ENCODE measurements around the gene RASSF1.

RASSF1 gene

DNA sequence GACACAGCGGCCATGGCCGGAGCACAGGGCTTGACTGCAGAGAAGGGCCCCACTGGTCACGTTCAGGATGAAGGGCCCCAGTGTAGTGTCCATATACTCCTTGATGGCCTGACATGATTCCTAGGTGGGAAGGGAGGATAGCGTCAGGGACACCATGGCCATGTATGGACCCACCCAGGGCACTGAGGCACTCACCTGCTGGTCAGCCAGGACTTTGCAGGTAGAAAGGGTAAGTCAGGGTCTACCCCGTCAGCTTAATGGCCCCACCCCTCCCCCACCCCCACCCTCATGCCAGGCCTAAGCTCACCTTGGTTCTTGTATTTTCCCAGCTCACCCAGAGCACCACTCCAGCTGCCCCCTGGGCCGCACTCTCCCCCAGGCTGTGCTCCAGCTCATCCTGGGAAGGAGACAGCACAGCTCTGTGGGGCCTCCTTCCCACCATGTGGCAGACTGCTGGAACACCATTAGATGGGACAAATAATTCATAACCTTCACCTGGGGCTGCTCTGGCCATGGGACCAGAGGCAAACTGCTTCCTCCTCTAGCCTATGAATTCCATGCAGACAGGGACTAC is 39.9 kb downstream of the RASSF1 start:
- Histone ChIP-seq H3K4me3 (ENCODE audit: low read length, poor library complexity, severe bottlenecking) (peak overlapping the region; percentile 78), H3K9me2 (replicated peaks; ENCODE audit: low read depth, low read length) (no peaks in the 10 kb centered on the region), H3K4me1 (ENCODE audit: insufficient read depth, low read length, poor library complexity, severe bottlenecking) (peaks cover 17% of the 10 kb centered on the region), H3K4me2 (ENCODE audit: low read depth, low read length, poor library complexity, severe bottlenecking) (peak overlapping the region; percentile 92), H3K9ac (ENCODE audit: low read depth, low read length, poor library complexity, severe bottlenecking) (peak overlapping the region; percentile 82), H3K79me2 (ENCODE audit: insufficient read depth, low read length) (peaks cover 19% of the 10 kb centered on the region; the same call in 1 of the 2 replicates), H2AFZ (ENCODE audit: low read length) (no peak overlapping the region), H3K9me3 (ENCODE audit: insufficient read depth, low read depth, low read length) (no peaks in the 10 kb centered on the region), H3K36me3 (ENCODE audit: insufficient read depth, low read length) (no peaks in the 10 kb centered on the region), H3K27me3 (ENCODE audit: insufficient read depth, low read length, poor library complexity, severe bottlenecking) (no peaks in the 10 kb centered on the region), H3F3A (ENCODE audit: low read depth) (no peaks in the 10 kb centered on the region), H4K20me1 (ENCODE audit: insufficient read depth, low read length, poor library complexity, severe bottlenecking) (peaks cover 3% of the 10 kb centered on the region)
- no peak for TF ChIP-seq EZH2phosphoT487 (IDR thresholded peaks at IDR 0.05; ENCODE audit: borderline replicate concordance)
- TF ChIP-seq, protein P1, sequence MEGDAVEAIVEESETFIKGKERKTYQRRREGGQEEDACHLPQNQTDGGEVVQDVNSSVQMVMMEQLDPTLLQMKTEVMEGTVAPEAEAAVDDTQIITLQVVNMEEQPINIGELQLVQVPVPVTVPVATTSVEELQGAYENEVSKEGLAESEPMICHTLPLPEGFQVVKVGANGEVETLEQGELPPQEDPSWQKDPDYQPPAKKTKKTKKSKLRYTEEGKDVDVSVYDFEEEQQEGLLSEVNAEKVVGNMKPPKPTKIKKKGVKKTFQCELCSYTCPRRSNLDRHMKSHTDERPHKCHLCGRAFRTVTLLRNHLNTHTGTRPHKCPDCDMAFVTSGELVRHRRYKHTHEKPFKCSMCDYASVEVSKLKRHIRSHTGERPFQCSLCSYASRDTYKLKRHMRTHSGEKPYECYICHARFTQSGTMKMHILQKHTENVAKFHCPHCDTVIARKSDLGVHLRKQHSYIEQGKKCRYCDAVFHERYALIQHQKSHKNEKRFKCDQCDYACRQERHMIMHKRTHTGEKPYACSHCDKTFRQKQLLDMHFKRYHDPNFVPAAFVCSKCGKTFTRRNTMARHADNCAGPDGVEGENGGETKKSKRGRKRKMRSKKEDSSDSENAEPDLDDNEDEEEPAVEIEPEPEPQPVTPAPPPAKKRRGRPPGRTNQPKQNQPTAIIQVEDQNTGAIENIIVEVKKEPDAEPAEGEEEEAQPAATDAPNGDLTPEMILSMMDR (conservative IDR thresholded peaks at IDR 0.05; ENCODE audit: low read length) = no peak

DNA sequence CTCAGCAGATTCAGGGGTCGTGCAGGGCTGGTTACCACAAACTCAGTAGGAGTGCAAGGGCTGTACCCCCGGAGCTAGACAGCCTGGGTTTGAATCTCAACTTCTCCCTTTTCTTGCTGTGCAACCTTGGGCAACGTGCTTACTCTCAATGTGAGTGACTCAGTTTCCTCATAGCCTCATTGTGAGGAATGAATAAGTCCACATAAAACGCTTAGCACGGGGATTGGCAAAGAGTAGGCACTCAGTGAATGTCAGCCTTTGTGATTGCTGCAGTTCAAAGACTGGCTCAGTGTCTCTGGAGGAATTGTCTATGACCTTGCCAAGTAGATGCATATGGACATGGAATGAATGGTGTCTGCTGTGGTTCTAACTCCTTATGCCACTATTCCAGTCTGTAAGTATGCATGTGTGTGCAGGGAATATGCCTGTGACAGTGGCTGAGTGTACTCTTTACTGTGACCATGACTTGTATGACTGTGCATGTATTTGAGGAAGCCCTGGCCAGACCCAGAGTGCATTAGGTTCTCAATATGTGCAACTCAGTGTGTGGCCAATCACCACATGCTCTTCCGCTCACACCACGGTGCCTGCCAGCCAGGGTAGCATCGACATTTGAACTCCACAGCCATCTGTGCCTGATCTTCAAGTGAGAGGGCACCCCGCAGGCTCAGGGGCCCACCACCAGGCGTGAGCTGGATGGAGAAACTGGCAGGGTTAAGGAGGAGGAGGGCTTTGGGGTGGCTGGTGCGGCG is 40.5 kb downstream of the RASSF1 start:
- TF ChIP-seq, protein P1 (conservative IDR thresholded peaks at IDR 0.05; ENCODE audit: low read length) = no peak
- TF ChIP-seq EZH2phosphoT487 (IDR thresholded peaks at IDR 0.05; ENCODE audit: borderline replicate concordance) = no peak
- H3K9ac ChIP-seq (ENCODE audit: low read depth, low read length, poor library complexity, severe bottlenecking) = peak overlapping the region; percentile 82
- H3K9me2 ChIP-seq (replicated peaks; ENCODE audit: low read depth, low read length) = no peaks in the 10 kb centered on the region
- peaks cover 17% of the 10 kb centered on the region for H3K4me1 ChIP-seq (ENCODE audit: insufficient read depth, low read length, poor library complexity, severe bottlenecking)
- H3K4me3 ChIP-seq (ENCODE audit: low read length, poor library complexity, severe bottlenecking) = peak overlapping the region; percentile 78
- H3K4me2 ChIP-seq (ENCODE audit: low read depth, low read length, poor library complexity, severe bottlenecking) = peak overlapping the region; percentile 92
- no peaks in the 10 kb centered on the region for H3K36me3 ChIP-seq (ENCODE audit: insufficient read depth, low read length)
- peaks cover 19% of the 10 kb centered on the region; the same call in 1 of the 2 replicates for H3K79me2 ChIP-seq (ENCODE audit: insufficient read depth, low read length)
- no peaks in the 10 kb centered on the region for H3F3A ChIP-seq (ENCODE audit: low read depth)
- peaks cover 3% of the 10 kb centered on the region for H4K20me1 ChIP-seq (ENCODE audit: insufficient read depth, low read length, poor library complexity, severe bottlenecking)
- peak overlapping the region; percentile 92 for H2AFZ ChIP-seq (ENCODE audit: low read length)
- no peaks in the 10 kb centered on the region for H3K27me3 ChIP-seq (ENCODE audit: insufficient read depth, low read length, poor library complexity, severe bottlenecking)
- H3K9me3 ChIP-seq (ENCODE audit: insufficient read depth, low read depth, low read length) = no peaks in the 10 kb centered on the region

DNA sequence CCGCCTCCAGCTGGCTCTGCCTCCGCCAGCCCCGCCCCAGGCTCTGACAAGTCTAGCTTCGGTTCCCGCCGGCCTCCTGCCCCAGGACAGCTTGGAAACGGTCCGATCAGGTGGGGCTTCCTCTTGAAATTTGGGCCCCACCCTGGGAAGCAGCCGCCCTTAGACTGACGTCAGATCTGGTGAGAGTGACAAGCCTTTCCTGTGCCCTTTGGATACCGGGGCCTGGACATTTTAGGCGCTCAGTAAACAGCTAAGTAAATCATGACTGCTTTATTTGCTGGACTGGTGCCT is 41.1 kb downstream of the RASSF1 start:
- no peaks in the 10 kb centered on the region for H3K9me3 ChIP-seq (ENCODE audit: insufficient read depth, low read depth, low read length)
- no peak for TF ChIP-seq EZH2phosphoT487 (IDR thresholded peaks at IDR 0.05; ENCODE audit: borderline replicate concordance)
- TF ChIP-seq, protein P1 (conservative IDR thresholded peaks at IDR 0.05; ENCODE audit: low read length) = no peak
- peak overlapping the region; percentile 92 for H2AFZ ChIP-seq (ENCODE audit: low read length)

More for the DNA sequence above, 41.1 kb downstream of the RASSF1 start:
- Histone ChIP-seq H3K9ac (ENCODE audit: low read depth, low read length, poor library complexity, severe bottlenecking) (peak overlapping the region; percentile 82), H3K27me3 (ENCODE audit: insufficient read depth, low read length, poor library complexity, severe bottlenecking) (no peaks in the 10 kb centered on the region), H3K9me2 (replicated peaks; ENCODE audit: low read depth, low read length) (no peaks in the 10 kb centered on the region), H3K4me3 (ENCODE audit: low read length, poor library complexity, severe bottlenecking) (peak overlapping the region; percentile 78), H3F3A (ENCODE audit: low read depth) (no peaks in the 10 kb centered on the region), H4K20me1 (ENCODE audit: insufficient read depth, low read length, poor library complexity, severe bottlenecking) (peaks cover 3% of the 10 kb centered on the region), H3K36me3 (ENCODE audit: insufficient read depth, low read length) (no peaks in the 10 kb centered on the region), H3K4me2 (ENCODE audit: low read depth, low read length, poor library complexity, severe bottlenecking) (peak overlapping the region; percentile 92), H3K4me1 (ENCODE audit: insufficient read depth, low read length, poor library complexity, severe bottlenecking) (peaks cover 17% of the 10 kb centered on the region), H3K79me2 (ENCODE audit: insufficient read depth, low read length) (peaks cover 19% of the 10 kb centered on the region; the same call in 1 of the 2 replicates)

Data from Loucy (cell line).